GM19372 (cell line): ENCODE data around the gene NUAK1.
"Not testable (repeated sequence)": the region's sequence is repeated elsewhere in the genome, so short reads cannot be mapped to it uniquely, and the experiment has no call there.

Experiments
- ATAC-seq: cut with Tn5 transposase; IDR thresholded peaks from one replicate; pipeline ENCODE4 v1.9.1; 2021; ENCODE audit warnings: mild to moderate bottlenecking, low read depth, moderate library complexity; ENCODE audit not compliant: unreplicated experiment

Gene NUAK1

DNA sequence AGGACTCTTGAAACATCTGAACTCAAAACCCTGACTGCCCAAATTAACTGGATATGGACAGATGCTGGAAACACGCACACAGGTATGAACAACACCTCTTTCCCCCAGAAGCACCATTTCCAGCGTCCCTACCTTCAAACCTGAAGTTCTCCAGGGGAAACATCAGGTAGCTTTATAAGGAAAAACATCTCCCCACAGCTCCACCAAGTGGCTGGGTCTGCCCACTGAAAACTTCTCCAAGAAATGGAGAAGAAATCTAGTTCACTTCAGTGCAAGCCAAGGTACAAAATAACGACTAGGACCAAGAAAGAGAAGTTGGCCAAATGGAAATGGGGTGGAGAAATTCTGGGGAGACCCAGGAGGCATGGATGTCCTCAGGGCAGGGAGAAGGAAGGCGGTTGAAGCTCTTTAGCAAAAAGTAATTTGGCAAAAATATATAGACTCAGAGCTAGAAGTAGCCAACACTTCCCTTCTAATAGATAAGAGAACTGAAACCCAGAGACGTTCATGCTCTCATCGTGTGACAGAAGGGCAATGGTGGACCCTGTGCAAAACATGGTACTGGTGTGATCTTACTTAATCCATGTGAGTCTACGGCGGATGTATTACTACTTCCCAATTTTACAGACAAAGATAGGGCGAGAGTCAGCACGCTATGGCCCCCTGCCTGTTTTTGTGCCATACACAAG lies 10.5 kb upstream of the NUAK1 start:
- ATAC-seq, result no peak

DNA sequence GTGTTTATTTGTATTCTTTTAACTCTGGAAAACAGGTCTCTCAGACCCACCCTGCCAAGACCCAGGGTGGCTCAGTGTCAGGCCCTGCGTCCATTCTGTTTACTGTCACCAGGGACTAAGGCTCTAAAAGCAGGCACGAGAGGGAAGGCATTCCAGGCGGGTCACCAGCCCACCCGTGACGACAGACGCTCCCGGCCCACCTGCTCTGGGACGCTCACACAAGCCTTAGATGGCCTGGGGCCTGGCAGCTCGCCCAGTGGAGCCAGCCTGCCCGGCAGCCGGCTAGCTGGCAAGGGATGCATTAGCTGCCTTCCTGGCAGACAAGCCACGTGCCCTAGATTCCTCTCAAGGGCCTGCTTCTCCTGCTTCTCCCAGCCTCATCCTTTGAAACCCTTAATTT lies 9.2 kb upstream of the NUAK1 start:
- no peak for ATAC-seq

DNA sequence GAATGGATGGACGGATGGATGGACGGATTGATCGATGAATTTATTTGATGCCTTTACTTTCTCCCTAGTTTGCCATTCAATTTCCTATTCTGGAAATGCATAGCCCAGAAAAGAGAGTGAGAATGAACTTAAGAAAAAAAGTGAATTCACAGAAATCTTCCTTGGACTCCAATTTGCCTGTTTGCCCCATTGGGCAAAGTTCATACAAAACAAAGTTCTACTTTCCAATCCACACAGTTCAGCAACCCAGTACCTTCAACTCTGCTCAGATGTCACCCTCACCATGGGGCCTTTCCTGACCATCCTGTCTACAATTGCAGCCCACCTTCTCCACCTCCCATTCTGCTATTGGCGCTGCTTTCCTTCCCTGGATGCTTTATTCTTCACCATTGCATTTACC lies 8.2 kb upstream of the NUAK1 start:
- ATAC-seq, result no peak

DNA sequence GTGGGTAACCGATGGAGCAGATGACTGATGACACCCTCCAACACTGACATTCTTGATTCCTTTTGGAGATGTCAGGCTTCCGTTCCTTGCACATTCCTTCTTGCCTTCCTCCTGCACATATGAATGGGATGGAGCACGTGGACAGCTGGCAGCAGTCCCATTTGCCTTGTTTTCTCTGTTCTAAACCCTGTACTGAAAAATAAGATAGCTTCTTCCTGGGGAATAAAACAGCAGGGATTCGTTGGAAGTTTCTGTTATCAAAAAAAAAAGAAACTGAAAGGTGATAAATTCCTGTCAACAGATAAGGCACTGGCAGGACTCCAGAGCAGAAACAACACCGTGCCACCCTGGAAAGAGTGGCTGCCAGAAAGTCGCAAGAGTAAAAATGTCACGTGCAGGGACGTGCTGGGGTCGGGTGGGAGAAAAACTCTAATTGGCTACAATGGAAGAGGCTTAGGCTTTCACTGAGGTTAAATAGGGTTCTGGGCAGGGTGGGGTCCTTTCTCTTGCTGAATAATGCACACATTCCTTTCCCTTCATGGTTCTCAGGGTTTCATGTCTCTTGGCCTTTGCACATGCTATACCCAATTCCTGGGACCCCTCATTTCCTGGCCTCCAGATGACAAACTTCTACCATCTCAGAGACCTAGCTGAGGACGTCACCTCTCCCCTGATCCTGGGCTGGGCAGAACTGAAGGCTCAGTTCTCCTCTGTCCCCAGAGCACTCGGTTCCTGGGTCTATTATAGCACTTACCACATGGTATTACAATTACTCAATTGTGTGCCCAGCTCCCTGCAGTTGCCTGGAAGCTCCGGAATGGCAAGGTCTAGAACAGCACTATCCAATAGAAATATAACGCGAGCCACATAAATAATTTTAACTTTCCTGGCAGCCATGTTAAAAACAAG lies 7.0 kb upstream of the NUAK1 start:
- no peak for ATAC-seq

DNA sequence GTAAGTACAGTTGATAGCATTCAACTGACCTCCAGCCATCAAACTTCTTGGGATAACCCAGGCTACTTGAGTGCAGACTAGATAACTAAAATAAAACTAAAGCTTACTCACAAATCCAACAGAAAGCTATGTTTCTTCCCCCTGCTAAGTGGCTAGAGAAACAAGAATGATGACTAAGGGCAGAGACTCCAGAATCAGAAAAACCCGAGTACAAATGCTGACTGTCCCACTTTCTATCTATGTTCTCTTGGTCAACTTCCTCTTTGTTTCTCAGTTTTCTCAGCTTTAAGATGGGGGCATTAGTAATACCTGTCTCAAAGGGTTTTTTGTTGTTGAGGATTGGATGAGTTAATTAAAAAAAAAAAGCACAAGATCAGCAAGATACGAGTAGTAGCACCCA lies 6.1 kb upstream of the NUAK1 start:
- no peak for ATAC-seq

- ATAC-seq, result no peak
Observed at GRCh38 chr12:106142591-106143261, 4.0 kb upstream of the NUAK1 start.

DNA sequence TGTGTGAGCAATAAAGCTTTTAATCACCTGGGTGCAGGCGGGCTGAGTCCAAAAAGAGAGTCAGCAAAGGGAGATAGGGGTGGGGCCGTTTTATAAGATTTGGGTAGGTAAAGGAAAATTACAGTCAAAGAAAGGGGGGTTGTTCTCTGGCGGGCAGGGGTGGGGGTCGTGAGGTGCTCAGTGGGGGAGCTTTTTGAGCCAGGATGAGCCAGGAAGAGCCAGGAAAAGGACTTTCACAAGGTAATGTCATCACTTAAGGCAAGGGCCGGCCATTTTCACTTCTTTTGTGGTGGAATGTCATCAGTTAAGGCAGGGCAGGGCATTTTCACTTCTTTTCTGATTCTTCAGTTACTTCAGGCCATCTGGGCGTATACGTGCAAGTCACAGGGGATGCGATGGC lies 3.2 kb upstream of the NUAK1 start:
- not testable (repeated sequence) for ATAC-seq

DNA sequence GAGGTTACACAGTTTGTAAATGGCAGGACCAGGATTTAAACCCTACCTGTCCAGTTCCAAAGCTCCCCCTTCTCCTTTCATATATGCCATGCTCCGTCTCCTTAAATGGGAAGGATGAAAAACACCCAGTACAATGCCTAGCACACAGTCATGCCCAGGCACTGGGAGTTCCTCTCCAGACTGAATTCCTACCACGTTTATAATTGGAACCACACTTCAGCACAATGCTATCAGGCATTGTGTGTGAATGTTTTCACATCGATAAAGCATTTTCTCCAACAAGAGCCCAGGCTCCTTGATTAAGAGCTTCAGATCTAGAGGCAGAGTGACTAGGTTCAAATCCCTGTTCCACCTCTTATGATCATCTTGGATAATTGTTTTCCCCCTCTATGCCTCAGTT lies 2.7 kb upstream of the NUAK1 start:
- ATAC-seq, result no peak

- ATAC-seq, result no peak
Observed at GRCh38 chr12:106141003-106141402, 2.2 kb upstream of the NUAK1 start.

GRCh38 chr12:106140223-106140986 lies 1.7 kb upstream of the NUAK1 start:
- ATAC-seq, result no peak

- ATAC-seq, result no peak
Observed at GRCh38 chr12:106139422-106140171, 843 bp upstream of the NUAK1 start.

DNA sequence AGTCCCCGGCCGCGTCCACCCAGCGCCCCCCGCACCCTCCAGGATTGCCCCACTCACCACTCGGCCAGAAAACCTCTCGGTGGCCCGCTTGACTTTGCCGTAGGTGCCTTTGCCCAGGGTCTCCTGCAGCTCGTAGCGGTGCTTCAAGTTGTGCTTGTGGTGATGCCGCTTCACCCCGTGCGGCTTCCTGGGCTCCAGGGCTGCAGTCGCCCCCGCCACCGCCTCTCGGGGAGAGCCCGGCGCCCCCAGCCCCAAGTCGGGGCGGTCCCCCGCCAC lies 459 bp downstream of the NUAK1 start:
- ATAC-seq, result no peak

- ATAC-seq, result no peak
Observed at GRCh38 chr12:106137530-106138356, 1.0 kb downstream of the NUAK1 start.

- no peak for ATAC-seq
Observed at GRCh38 chr12:106136263-106136662, 2.5 kb downstream of the NUAK1 start.

GRCh38 chr12:106135781-106136180 lies 3.0 kb downstream of the NUAK1 start:
- ATAC-seq, result no peak

- ATAC-seq, result no peak
Observed at GRCh38 chr12:106135075-106135474, 3.7 kb downstream of the NUAK1 start.

DNA sequence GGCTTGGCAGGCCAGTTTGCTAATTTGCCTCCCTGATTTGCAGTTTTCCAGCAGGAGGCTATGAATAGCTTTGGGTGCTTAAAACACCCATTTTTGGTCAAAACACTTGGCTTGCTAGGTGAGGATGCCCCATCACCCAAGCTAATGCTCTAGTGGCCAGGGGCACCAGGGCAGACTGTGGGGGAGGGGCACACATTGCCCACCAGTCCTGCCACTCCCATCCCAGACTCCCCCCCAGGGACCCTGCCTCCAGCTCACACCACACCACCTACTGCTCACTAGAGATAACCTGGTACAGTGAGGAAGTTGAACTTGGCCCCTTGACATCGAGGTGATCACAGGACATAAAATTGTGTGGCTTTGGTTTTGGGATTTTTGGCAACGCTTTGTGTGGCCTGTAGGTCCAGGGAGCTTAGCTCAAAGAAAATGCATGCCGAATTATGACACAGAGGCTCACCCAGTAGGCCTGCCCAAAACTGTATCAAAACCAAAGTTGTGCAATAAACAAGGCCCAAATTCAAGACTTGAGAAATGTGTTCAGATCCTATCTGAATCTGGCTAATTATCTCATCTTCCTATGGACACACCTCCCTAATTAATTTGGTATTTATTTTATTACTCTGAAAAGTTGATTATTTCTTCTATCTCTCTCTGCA lies 4.3 kb downstream of the NUAK1 start:
- no peak for ATAC-seq

DNA sequence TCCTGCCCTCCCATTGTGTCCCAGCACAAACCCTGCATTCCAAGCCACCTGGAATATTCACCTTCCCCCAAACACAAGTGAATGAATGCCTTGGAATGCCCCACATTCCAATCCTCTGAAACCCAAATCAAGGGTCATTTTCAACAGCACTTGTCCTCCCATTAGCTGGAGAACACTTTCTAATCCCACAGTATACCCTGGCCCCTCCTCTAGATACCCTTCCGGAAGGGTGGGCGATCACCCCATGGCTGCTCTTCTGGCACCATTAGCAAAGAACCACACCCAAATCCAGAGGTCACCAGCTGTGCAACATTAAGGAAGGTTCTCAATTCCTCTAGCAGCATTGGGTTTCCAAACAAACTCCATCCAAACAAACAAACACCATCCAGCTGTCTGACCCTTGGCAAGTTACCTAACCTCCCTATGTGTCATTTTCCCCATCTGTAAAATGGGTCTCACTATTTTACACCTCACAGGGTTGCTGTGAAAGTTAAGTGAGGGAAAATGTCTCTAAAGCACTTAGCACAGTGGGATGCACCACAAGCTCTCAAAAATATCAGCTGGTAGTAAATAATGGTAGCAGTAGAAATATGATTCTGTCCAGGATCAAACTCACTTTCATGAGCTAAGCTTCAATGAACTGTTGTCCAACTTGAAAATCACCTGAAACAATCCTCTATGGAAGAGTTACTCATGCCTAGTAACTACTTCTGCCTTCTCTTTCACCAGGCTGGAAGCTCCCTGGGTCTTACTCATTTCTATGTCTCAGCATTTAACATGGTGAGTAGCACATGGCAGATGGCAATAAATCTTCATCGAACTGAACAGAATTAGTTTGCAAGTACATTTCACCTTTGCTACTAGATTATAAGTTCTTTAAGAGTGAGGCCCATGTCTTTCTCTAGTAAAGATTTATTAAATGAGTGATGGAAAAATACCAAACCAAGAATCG lies 5.3 kb downstream of the NUAK1 start:
- no peak for ATAC-seq
